ENCODE results near the gene CBX5. TPM values are rescaled to one million over a fixed set of nuclear protein-coding genes. Genes with fewer than 3 reads are reported as not detected.

CBX5 gene
- total and polyA plus RNA-seq, 9 donors = 57.2 to 89.1 (median 70.0) TPM

GRCh38 chr12:54306925-54307741 lies 27.2 kb upstream of the CBX5 start:
- DNase-seq = peak; percentile 49

GRCh38 chr12:54304187-54304810 lies 24.4 kb upstream of the CBX5 start:
- Histone ChIP-seq H3K27ac (ENCODE audit: low read length) (no peak overlapping the region), H3K9me3 (replicated peaks; ENCODE audit: control insufficient read depth, low read depth, low read length) (no peaks in the 10 kb centered on the region), H3K36me3 (ENCODE audit: control insufficient read depth, insufficient read depth, low read length) (no peaks in the 10 kb centered on the region), H3K4me1 (ENCODE audit: control insufficient read depth, insufficient read depth, low read length) (peaks cover 15% of the 10 kb centered on the region), H3K4me3 (ENCODE audit: low read length) (no peak overlapping the region), H3K27me3 (ENCODE audit: control insufficient read depth, insufficient read depth, low read length) (peaks cover 38% of the 10 kb centered on the region)
- DNase-seq = peak; percentile 33
- WGBS (ENCODE audit: insufficient coverage) = 11% methylated on average over 11 of the region's 12 CpGs

More at GRCh38 chr12:54306925-54307741, 27.2 kb upstream of the CBX5 start:
- Histone ChIP-seq H3K36me3 (ENCODE audit: control insufficient read depth, insufficient read depth, low read length) (no peaks in the 10 kb centered on the region), H3K4me3 (ENCODE audit: low read length) (no peak overlapping the region), H3K9me3 (replicated peaks; ENCODE audit: control insufficient read depth, low read depth, low read length) (no peaks in the 10 kb centered on the region), H3K4me1 (ENCODE audit: control insufficient read depth, insufficient read depth, low read length) (no peaks in the 10 kb centered on the region), H3K27ac (ENCODE audit: low read length) (no peak overlapping the region), H3K27me3 (ENCODE audit: control insufficient read depth, insufficient read depth, low read length) (peaks cover 16% of the 10 kb centered on the region)
- 86% methylated on average over 1 of the region's 8 CpGs for WGBS (ENCODE audit: insufficient coverage)

- no peak overlapping the region for H3K27ac ChIP-seq (ENCODE audit: low read length)
- H3K9me3 ChIP-seq (replicated peaks; ENCODE audit: control insufficient read depth, low read depth, low read length) = no peaks in the 10 kb centered on the region
- no peaks in the 10 kb centered on the region for H3K36me3 ChIP-seq (ENCODE audit: control insufficient read depth, insufficient read depth, low read length)
- peaks cover 15% of the 10 kb centered on the region for H3K4me1 ChIP-seq (ENCODE audit: control insufficient read depth, insufficient read depth, low read length)
- no peak for DNase-seq
- no peak overlapping the region for H3K4me3 ChIP-seq (ENCODE audit: low read length)
- H3K27me3 ChIP-seq (ENCODE audit: control insufficient read depth, insufficient read depth, low read length) = peaks cover 42% of the 10 kb centered on the region
Observed at GRCh38 chr12:54303640-54304039, 23.7 kb upstream of the CBX5 start.

- Histone ChIP-seq H3K27ac (ENCODE audit: low read length) (no peak overlapping the region), H3K4me1 (ENCODE audit: control insufficient read depth, insufficient read depth, low read length) (peaks cover 15% of the 10 kb centered on the region), H3K4me3 (ENCODE audit: low read length) (no peak overlapping the region), H3K36me3 (ENCODE audit: control insufficient read depth, insufficient read depth, low read length) (no peaks in the 10 kb centered on the region), H3K27me3 (ENCODE audit: control insufficient read depth, insufficient read depth, low read length) (peaks cover 46% of the 10 kb centered on the region), H3K9me3 (replicated peaks; ENCODE audit: control insufficient read depth, low read depth, low read length) (no peaks in the 10 kb centered on the region)
- WGBS (ENCODE audit: insufficient coverage) = no CpG with 5 or more reads among the region's 1 CpG
- no peak for DNase-seq
Observed at GRCh38 chr12:54301428-54302048, 21.6 kb upstream of the CBX5 start.

- H3K4me3 ChIP-seq (ENCODE audit: low read length) = peak within 1 kb of the TSS; percentile 21
- WGBS (ENCODE audit: insufficient coverage) = 4% methylated on average over 21 of the region's 26 CpGs
- peaks cover 15% of the 10 kb centered on the region for H3K4me1 ChIP-seq (ENCODE audit: control insufficient read depth, insufficient read depth, low read length)
- no peak within 1 kb of the TSS for H3K27ac ChIP-seq (ENCODE audit: low read length)
- H3K9me3 ChIP-seq (replicated peaks; ENCODE audit: control insufficient read depth, low read depth, low read length) = no peaks in the 10 kb centered on the region
- H3K36me3 ChIP-seq (ENCODE audit: control insufficient read depth, insufficient read depth, low read length) = no peaks in the 10 kb centered on the region
- DNase-seq = peak; percentile 59
- peaks cover 46% of the 10 kb centered on the region for H3K27me3 ChIP-seq (ENCODE audit: control insufficient read depth, insufficient read depth, low read length)
Observed at GRCh38 chr12:54300732-54301427, 21.0 kb upstream of the CBX5 start, which contains the start of gene NFE2. TSS of gene NFE2 (minus strand) at chr12:54301015. CDS start at chr12:54295248, 5,767 bp downstream.

- Histone ChIP-seq H3K9me3 (replicated peaks; ENCODE audit: control insufficient read depth, low read depth, low read length) (no peaks in the 10 kb centered on the region), H3K27ac (ENCODE audit: low read length) (no peak overlapping the region), H3K27me3 (ENCODE audit: control insufficient read depth, insufficient read depth, low read length) (peaks cover 46% of the 10 kb centered on the region), H3K36me3 (ENCODE audit: control insufficient read depth, insufficient read depth, low read length) (no peaks in the 10 kb centered on the region), H3K4me3 (ENCODE audit: low read length) (peak overlapping the region; percentile 21), H3K4me1 (ENCODE audit: control insufficient read depth, insufficient read depth, low read length) (peaks cover 15% of the 10 kb centered on the region)
- 0% methylated on average over 1 of the region's 3 CpGs for WGBS (ENCODE audit: insufficient coverage)
- no peak for DNase-seq
Observed at GRCh38 chr12:54300225-54300731, 20.4 kb upstream of the CBX5 start.

- Histone ChIP-seq H3K4me3 (ENCODE audit: low read length) (no peak overlapping the region), H3K9me3 (replicated peaks; ENCODE audit: control insufficient read depth, low read depth, low read length) (no peaks in the 10 kb centered on the region), H3K27me3 (ENCODE audit: control insufficient read depth, insufficient read depth, low read length) (peaks cover 42% of the 10 kb centered on the region), H3K27ac (ENCODE audit: low read length) (no peak overlapping the region), H3K4me1 (ENCODE audit: control insufficient read depth, insufficient read depth, low read length) (peaks cover 15% of the 10 kb centered on the region), H3K36me3 (ENCODE audit: control insufficient read depth, insufficient read depth, low read length) (no peaks in the 10 kb centered on the region)
- WGBS (ENCODE audit: insufficient coverage) = 28% methylated on average over 2 of the region's 8 CpGs
- DNase-seq = no peak
Observed at GRCh38 chr12:54299515-54300224, 19.7 kb upstream of the CBX5 start.

- no peak overlapping the region for H3K4me3 ChIP-seq (ENCODE audit: low read length)
- H3K4me1 ChIP-seq (ENCODE audit: control insufficient read depth, insufficient read depth, low read length) = peaks cover 15% of the 10 kb centered on the region
- no peaks in the 10 kb centered on the region for H3K36me3 ChIP-seq (ENCODE audit: control insufficient read depth, insufficient read depth, low read length)
- H3K27me3 ChIP-seq (ENCODE audit: control insufficient read depth, insufficient read depth, low read length) = peaks cover 36% of the 10 kb centered on the region
- H3K27ac ChIP-seq (ENCODE audit: low read length) = no peak overlapping the region
- 92% methylated on average over 5 of the region's 5 CpGs for WGBS (ENCODE audit: insufficient coverage)
- DNase-seq = no peak
- H3K9me3 ChIP-seq (replicated peaks; ENCODE audit: control insufficient read depth, low read depth, low read length) = no peaks in the 10 kb centered on the region
Observed at GRCh38 chr12:54298904-54299303, 19.0 kb upstream of the CBX5 start.

GRCh38 chr12:54296393-54297099 lies 16.6 kb upstream of the CBX5 start:
- H3K4me3 ChIP-seq (ENCODE audit: low read length) = no peak overlapping the region
- 62% methylated on average over 5 of the region's 5 CpGs for WGBS (ENCODE audit: insufficient coverage)

More at GRCh38 chr12:54296393-54297099, 16.6 kb upstream of the CBX5 start:
- peaks cover 28% of the 10 kb centered on the region for H3K27me3 ChIP-seq (ENCODE audit: control insufficient read depth, insufficient read depth, low read length)
- no peaks in the 10 kb centered on the region for H3K9me3 ChIP-seq (replicated peaks; ENCODE audit: control insufficient read depth, low read depth, low read length)
- H3K27ac ChIP-seq (ENCODE audit: low read length) = no peak overlapping the region
- DNase-seq = no peak
- H3K4me1 ChIP-seq (ENCODE audit: control insufficient read depth, insufficient read depth, low read length) = peaks cover 15% of the 10 kb centered on the region
- no peaks in the 10 kb centered on the region for H3K36me3 ChIP-seq (ENCODE audit: control insufficient read depth, insufficient read depth, low read length)
